ENCODE data around the gene VWA1.
"Not testable (repeated sequence)": the region's sequence is repeated elsewhere in the genome, so short reads cannot be mapped to it uniquely, and the experiment has no call there.

VWA1 gene

GRCh38 chr1:1437033-1437903 is 1.8 kb downstream of the VWA1 start:
- DNase-seq: no peak

DNA sequence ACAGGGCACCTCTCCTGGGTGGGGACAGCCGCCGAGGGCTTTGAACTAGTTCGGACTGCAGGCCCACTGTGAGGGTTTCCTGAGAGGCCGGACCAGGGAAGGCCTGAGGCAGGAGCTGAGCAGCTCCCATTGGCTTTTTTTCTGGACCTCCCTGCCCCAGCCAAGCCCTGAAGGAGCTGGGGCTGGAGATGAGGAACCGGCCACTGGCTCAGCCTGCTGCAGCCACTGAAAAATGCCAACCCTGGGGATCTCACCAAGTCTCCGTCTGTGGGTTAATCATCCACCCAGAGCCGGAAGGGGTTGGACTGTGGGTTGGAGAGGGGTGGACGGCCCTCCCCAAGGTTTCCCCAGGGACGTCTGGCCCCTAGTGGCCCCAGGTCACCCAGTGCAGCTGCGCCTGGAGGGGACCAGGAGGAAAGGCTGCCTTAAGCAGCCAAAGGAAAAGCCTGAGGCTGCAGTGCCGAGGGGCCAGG is 2.5 kb downstream of the VWA1 start:
- no peak for DNase-seq

DNA sequence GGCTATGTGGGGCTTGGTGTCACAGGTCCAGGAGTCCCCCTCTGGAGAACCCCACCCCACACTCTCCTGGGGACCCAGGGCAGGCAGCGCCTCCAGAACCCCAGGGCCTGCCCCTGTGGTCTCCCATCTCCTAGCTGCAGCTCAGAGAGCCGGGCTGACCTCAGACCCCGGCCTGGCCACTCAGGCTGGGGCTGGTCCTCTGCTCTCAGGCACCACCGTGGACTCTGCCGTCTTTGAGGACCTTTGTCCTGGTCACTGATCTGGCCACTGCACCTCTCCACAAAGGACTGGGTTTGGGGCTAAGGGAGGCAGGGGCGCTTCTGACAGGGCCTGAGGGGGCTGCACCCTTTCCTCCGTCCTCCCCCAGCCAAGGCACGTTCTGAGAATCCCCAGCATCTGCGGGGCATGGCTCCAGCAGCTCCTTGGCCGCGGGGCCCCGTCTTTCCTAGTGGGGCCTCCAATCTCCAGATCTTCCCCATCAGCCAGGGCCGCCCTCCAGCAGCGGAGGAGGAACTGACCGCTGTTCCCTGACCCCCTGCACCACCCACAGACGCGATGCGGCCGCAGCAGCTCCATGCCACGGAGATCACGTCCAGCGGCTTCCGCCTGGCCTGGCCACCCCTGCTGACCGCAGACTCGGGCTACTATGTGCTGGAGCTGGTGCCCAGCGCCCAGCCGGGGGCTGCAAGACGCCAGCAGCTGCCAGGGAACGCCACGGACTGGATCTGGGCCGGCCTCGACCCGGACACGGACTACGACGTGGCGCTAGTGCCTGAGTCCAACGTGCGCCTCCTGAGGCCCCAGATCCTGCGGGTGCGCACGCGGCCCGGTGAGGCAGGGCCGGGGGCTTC is 3.3 kb downstream of the VWA1 start:
- DNase-seq: no peak

DNA sequence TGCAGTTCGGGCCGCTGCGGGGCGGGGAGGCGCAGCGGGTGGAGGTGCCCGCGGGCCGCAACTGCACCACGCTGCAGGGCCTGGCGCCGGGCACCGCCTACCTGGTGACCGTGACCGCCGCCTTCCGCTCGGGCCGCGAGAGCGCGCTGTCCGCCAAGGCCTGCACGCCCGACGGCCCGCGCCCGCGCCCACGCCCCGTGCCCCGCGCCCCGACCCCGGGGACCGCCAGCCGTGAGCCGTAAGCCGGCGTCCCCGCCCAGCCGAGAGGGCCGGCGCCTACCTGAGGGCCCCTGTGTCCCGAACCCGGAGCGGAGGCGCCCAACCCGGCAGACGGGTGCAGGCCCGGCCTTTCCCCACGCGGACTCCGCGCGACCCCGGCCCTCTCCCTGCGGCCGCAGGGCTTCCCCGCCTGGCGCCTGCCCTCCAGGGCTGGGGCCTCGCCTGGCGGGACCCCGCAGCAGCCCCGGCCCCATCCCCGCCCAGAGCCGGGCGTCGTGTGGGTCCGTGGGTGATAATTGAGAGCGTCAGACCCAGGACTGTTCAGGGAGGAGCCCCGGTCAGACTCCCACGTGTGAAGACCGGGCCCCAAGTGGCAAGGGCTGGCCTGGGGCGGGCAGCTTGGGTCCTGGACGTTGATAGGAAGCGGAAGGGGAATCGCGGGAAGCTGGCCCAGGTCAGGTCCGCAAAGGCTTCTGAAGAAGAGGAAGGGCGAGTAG is 4.2 kb downstream of the VWA1 start:
- no peak for DNase-seq

GRCh38 chr1:1440262-1441001 is 4.9 kb downstream of the VWA1 start:
- DNase-seq: no peak

DNA sequence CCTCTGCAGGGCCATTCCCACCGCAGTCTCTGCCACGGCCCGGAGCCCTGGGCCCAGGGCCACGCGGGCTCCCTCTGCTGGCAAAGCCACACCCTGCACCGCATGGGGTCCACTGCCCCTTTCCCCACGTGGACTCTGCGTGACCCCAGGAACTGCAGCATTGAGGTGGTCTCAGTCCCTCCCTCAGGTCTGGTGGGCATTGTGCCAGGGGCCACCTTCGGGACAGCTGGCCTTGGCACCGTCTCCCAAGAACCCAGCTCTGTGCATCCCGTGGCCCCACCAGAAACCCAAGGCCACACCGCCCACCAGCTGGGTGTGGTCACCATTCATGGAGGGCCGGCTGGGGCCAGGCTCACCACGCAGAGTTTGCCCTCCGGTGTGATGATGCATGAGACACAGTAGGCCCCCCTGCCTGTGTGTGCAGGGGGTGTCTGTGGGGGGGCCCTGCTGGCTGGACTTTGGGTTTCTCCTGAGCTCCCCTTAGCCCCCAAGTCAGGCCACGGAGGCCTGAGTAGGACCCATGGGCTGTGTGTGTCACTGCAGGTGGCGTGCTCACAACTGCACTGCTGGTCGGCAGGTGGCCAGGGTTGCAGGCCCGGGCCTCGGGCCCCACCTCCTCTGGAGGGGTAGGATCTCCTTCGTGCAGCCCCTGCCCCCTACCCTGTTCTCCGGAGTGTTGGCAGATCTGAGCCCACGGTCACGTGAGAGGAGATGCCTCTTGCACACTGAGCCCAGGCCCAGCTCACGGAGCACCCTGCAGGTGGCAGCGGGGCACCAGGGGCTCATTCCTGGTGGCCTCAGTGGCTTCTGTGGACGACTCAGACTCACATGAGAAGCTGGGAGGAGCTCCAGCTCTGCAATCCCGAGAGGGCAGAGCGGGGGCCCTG is 5.8 kb downstream of the VWA1 start:
- peak; percentile 46 to 51 for DNase-seq

DNA sequence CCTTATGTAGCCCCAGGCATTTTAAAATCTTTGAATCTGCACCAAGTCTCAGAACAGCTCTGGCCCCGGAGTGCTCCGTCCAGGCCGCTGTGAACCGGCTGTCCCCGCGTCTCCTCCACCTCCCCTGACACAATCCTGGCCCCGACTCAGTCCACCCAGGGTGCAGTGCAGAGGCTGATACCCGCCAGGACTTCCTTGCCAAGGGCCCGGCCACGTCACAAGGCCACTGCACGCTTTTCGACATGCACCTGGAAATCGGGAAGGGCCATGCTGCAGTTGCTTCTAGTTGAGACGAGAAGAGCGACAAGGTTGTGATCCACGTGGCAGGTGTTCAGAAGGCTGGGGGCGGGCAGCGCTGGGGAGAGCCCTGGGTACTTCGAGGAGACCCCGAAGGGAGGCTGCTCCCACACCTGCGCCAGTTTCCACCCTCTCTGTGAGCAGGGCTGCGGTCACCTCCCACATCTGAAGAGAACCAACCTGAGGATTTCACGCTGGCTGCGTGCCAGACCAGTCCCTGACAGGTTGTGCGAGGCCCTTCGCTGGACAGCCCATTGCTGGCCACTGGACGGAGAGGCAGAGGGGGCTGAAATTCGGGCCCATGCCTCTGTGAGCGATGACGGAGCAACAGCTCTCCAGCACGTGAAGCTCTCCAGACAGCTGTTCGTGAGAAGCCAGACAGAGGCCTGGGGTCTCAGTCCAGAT is 6.7 kb downstream of the VWA1 start:
- DNase-seq: no peak

- not testable (repeated sequence) for DNase-seq
These were observed 11.1 kb downstream of the VWA1 start for GRCh38 chr1:1446631-1447030.

DNA sequence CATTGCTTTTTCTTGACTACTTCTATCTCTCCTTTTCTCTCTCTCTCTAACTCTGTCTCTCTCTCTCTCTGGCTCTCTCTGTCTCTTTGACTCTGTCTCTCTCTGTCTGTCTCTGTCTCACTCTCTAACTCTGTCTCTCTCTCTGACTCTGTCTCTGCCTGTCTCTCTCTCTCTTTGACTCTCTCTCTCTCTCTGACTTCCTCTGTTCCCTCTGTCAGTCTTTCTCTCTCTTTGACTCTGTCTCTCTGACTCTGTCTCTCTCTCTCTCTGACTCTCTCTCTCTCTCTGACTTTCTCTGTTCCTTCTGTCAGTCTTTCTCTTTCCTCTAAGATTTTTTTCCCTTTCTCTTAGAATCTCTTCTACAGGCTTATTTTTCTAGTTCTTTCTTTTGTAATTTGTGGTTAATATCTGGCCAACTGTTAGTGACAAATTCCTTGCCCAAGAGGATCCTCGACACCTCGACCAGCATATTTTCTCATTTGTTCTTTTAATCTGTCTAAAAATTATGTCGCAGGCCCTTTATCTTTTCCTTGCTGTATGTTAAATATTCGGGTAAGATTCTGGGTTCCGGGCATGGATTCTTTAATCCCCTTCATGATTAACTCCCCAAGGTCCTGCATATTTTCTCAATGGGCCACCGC is 13.7 kb downstream of the VWA1 start, which contains the start of gene ATAD3C:
Gene ATAD3C, plus strand, starts transcription at position 591 of the 641 bp plus-strand sequence. CDS start 995 bp downstream, outside the sequence.
- no peak for DNase-seq

DNA sequence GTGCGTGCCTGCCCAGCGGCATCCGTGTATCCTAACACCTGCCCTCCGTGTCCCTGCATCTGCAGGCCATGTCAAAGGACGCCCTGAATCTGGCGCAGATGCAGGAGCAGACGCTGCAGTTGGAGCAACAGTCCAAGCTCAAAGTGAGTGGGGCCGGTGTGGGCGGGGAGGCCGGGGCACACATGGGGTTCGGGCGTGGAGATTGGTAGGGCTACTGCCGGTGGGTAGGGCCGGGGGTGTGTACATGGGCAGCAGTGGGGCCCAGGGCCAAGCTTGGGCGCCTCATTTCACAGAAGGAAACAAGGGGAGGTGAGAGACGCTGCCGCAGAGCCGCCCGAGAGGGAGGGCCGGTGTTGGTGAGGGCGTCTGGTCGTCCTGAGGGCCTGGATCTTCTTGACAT is 15.1 kb downstream of the VWA1 start:
- DNase-seq: not testable (repeated sequence)

DNA sequence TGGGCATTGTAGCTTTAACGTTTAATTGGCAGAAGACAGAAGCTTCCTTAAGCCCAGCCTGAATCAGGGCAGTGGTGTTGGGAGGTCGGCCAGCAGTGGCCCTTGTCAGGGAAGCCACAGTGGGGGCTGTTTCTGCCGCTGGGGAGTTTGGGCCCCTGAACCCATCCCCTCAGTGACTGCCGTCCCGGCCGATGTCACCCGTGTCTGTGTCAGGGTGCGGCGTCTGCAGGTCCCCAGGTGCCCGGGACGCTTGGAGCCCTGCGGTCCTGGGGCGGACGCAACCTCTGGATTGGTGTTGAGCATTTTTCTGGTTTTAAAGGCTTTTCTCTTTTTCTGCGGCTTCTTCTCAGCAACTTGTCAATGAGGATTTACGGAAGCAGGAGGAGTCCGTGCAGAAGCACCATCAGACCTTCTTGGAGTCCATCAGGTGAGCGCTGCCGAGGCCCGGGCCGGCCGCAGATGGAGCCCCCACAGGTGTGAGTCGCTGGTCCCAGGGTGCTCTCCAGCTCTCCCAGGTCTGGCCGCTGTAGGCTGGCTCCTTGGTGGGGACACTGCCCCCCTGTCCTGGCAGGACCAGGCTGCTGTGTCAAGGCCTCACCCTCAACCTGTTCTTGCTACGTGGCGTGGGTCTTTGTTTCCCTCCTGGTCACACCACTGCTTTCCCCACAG is 16.3 kb downstream of the VWA1 start:
- DNase-seq: no peak

GRCh38 chr1:1452365-1452739 is 16.9 kb downstream of the VWA1 start:
- DNase-seq: not testable (repeated sequence)

DNA sequence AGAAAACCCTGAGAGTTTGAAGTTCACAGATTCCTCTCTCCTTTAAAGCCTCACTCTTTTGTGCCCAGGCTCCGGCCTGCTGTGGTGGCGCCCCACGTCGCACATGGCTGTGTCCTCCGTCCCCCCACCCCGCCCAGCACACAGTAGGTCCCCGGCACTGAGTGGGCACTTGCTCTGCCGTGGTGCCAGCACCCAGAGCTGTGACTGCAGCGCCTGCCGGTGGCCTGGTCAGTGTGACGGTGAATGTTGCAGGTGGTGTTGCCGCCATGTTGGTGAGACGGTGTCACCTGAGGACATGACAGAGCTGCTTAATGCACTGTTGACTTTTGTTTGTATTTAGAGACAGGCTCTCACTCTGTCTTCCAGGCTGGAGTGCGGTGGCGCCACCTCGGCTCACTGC is 17.4 kb downstream of the VWA1 start:
- DNase-seq: no peak

DNA sequence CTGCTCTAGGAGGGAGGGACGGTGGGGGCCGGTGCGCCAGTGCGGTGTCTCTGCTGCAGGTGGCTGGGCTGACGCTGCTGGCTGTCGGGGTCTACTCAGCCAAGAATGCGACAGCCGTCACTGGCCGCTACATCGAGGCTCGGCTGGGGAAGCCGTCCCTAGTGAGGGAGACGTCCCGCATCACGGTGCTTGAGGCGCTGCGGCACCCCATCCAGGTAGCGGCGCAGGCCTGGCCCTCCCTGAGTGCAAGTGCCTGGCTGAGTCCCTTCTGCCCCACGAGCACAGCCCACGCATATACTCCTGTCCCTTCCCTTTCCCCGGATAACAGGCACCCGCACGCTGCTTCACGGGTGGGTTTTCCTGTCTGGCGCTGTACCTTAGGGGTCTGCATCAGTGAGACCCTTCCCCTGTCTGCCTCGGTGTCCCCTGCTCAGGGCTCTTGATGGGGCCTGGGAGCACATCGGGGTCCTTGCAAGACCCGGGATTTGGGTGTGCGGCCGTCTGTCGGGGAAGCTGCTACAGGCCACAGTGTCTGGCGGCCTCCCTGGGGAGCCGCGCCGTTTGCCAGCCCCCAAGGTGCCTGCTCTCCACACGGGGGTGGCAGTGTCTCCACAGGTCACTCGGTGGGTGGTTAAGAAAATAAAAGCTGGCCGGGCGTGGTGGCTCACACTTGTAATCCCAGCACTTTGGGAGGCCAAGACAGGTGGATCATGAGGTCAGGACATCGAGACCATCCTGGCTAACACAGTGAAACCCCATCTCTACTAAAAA is 19.0 kb downstream of the VWA1 start:
- DNase-seq: not testable (repeated sequence)

- DNase-seq: no peak
These were observed 19.9 kb downstream of the VWA1 start for GRCh38 chr1:1455366-1455884.

DNA sequence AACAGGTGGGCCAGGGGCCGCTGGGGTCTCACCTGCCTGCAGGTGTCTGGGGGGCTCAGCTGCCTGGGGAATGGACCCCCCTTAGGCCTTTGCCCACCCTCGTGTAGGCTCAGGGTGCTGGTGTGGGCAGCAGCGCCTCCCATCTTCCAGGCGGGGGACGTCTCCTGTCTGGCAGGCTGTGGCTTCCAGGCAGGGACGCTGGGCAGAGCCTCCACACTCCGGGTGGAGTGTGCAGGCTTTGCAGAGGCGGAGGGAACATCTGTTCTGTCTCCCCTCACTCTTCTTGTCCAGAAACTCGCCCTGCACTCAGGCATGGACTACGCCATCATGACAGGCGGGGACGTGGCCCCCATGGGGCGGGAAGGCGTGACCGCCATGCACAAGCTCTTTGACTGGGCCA is 20.4 kb downstream of the VWA1 start:
- not testable (repeated sequence) for DNase-seq

GRCh38 chr1:1456683-1457255 is 21.3 kb downstream of the VWA1 start:
- DNase-seq: not testable (repeated sequence)

DNA sequence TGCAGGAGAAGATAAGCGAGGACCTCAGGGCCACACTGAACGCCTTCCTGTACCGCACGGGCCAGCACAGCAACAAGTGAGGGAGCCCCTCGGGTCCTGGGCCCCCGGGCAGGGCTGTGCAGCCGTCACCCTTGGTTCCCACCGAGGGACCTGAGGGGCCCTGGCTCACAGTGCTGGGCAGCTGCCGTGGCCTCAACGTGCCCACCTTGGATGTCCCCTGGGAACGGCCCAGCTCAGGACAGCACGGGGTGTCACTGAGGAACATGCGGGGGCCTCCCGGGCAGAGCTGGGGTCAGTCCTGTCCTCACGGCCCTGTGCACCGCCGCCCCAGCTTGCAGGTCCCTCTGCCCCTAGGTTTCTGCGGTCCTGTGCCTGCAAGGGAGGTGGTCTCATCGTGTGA is 23.7 kb downstream of the VWA1 start:
- not testable (repeated sequence) for DNase-seq
